GM21717 (cell line): ENCODE measurements around the gene MTG1.

Source experiments
- ATAC-seq: cut with Tn5 transposase; IDR thresholded peaks from one replicate; pipeline ENCODE4 v1.9.1; 2021; ENCODE audit warnings: mild to moderate bottlenecking, moderate library complexity; ENCODE audit not compliant: unreplicated experiment

MTG1 gene

GRCh38 chr10:133394064-133394663 is at the start of gene MTG1:
Gene MTG1 (plus strand): TSS chr10:133394157. CDS start chr10:133394221, 64 bp downstream.
- peak; percentile 62 for ATAC-seq

- no peak for ATAC-seq
Observed at GRCh38 chr10:133344236-133344635, 49.7 kb upstream of the MTG1 start.

- no peak for ATAC-seq
Observed at GRCh38 chr10:133346413-133346812, 47.5 kb upstream of the MTG1 start.

GRCh38 chr10:133347710-133348517 is 46.0 kb upstream of the MTG1 start:
- ATAC-seq, result no peak

GRCh38 chr10:133349160-133349568 is 44.8 kb upstream of the MTG1 start:
- no peak for ATAC-seq

GRCh38 chr10:133349577-133350011 is 44.4 kb upstream of the MTG1 start:
- ATAC-seq, result no peak

GRCh38 chr10:133350283-133350949 is 43.5 kb upstream of the MTG1 start:
- no peak for ATAC-seq

GRCh38 chr10:133350950-133351329 is 43.0 kb upstream of the MTG1 start:
- no peak for ATAC-seq

- ATAC-seq, result no peak
Observed at GRCh38 chr10:133351408-133352318, 42.3 kb upstream of the MTG1 start.

GRCh38 chr10:133353202-133353959 is 40.6 kb upstream of the MTG1 start:
- no peak for ATAC-seq

- ATAC-seq, result no peak
Observed at GRCh38 chr10:133353988-133354605, 39.9 kb upstream of the MTG1 start.

GRCh38 chr10:133354672-133355240 is 39.2 kb upstream of the MTG1 start:
- ATAC-seq, result no peak

GRCh38 chr10:133355266-133355665 is 38.7 kb upstream of the MTG1 start:
- no peak for ATAC-seq

- no peak for ATAC-seq
Observed at GRCh38 chr10:133355991-133356390, 38.0 kb upstream of the MTG1 start.

GRCh38 chr10:133356549-133357284 is 37.2 kb upstream of the MTG1 start:
- ATAC-seq, result peak; percentile 2

GRCh38 chr10:133357285-133358161 is 36.4 kb upstream of the MTG1 start, which contains the start of gene FUOM:
Gene FUOM (minus strand): TSS chr10:133358019. CDS start chr10:133358007, 12 bp downstream.
- peak; percentile 66 for ATAC-seq

GRCh38 chr10:133358162-133358924 is 35.6 kb upstream of the MTG1 start:
- ATAC-seq, result no peak
